Natural killer cell (primary cell): ENCODE results near the gene IGSF8. TPM values are rescaled to one million over a fixed set of nuclear protein-coding genes. Genes with fewer than 3 reads are reported as not detected.

Experiments used
- ATAC-seq, 3 donors: fragments of 150-1000 bp in 2 of 3; fragments of 200-7000 bp in 1 of 3; cut with Tn5 transposase; 1 replicate in 1 of 3; 2 replicates in 2 of 3; pipeline ENCODE4 v1.10.0; 2021; ENCODE audit warnings: mild to moderate bottlenecking in 2 of 3, moderate library complexity in 2 of 3
- DNase-seq, 2 donors: peaks; one replicate each; pipeline versions ENCODE4 v3.0.0 to v3.0.0-alpha.2; 2013 to 2021; ENCODE audit warnings: mixed read lengths in 1 of 2
- H3K27ac ChIP-seq: one replicate; pipeline ENCODE4 v1.5.1; 2013; ENCODE audit warnings: mild to moderate bottlenecking, low read length
- H3K27me3 ChIP-seq: one replicate; pipeline ENCODE4 v1.6.1; 2013; ENCODE audit warnings: low read length; ENCODE audit not compliant: control insufficient read depth, insufficient read depth
- H3K36me3 ChIP-seq: one replicate; pipeline ENCODE4 v1.6.1; 2013; ENCODE audit warnings: low read length; ENCODE audit not compliant: control insufficient read depth, insufficient read depth
- H3K4me1 ChIP-seq: one replicate; pipeline ENCODE4 v1.6.1; 2013; ENCODE audit warnings: low read length; ENCODE audit not compliant: control insufficient read depth, insufficient read depth
- H3K4me3 ChIP-seq: one replicate; pipeline ENCODE4 v1.5.1; 2013; ENCODE audit warnings: low read length
- H3K9me3 ChIP-seq: one replicate; pipeline ENCODE4 v1.6.1; 2013; ENCODE audit warnings: low read length; ENCODE audit not compliant: control insufficient read depth, insufficient read depth
- H3K27ac Mint-ChIP-seq, 2 donors: one replicate each; pipeline ENCODE4 v1.8.0; 2022; ENCODE audit warnings: mild to moderate bottlenecking in 2 of 2, mixed read lengths in 2 of 2, moderate library complexity in 1 of 2
- H3K27me3 Mint-ChIP-seq, 2 donors: one replicate each; pipeline ENCODE4 v1.8.0; 2022; ENCODE audit warnings: low read depth in 2 of 2, mixed read lengths in 2 of 2
- H3K36me3 Mint-ChIP-seq: one replicate; pipeline ENCODE4 v1.8.0; 2022; ENCODE audit warnings: mixed read lengths
- H3K4me1 Mint-ChIP-seq, 2 donors: one replicate each; pipeline ENCODE4 v1.8.0; 2022; ENCODE audit warnings: mixed read lengths in 2 of 2
- H3K4me3 Mint-ChIP-seq: one replicate; pipeline ENCODE4 v1.8.0; 2022; ENCODE audit warnings: mild to moderate bottlenecking, moderate library complexity, mixed read lengths
- H3K9me3 Mint-ChIP-seq, 2 donors: one replicate each; pipeline ENCODE4 v1.8.0; 2022; ENCODE audit warnings: mixed read lengths in 2 of 2
- WGBS: methylation state at CpG from one replicate; pipeline ENCODE4 v1.1.7; 2013; ENCODE audit warnings: missing lambda C conversion rate; ENCODE audit not compliant: insufficient coverage; 5-methylcytosine and 5-hydroxymethylcytosine counted together
- intact Hi-C: fragments of 100-400 bp; cut with micrococcal nuclease; formaldehyde crosslinking; loops from one replicate; pipeline ENCODE4 v1.14.2; 2022
- total RNA-seq, 4 donors: library from RNA; stranded (reverse); fragments of 120-200 nt in 1 of 4; gene quantifications; one replicate each; pipeline versions ENCODE4 v1.2.3 to v1.2.4, GENCODE V29; 2013 to 2022
- TF ChIP-seq, protein P1 (sequence below): fragments of 200-600 bp; IDR thresholded peaks from one replicate; pipeline ENCODE4 v1.8.0; 2022; ENCODE audit warnings: antibody characterized with exemption

The IGSF8 gene
- total RNA-seq, 3 donors from 2014 or later (not counting 1 experiment from before 2014, with no cell fraction given), result 26.3 to 35.3 (median 32.1) TPM

DNA sequence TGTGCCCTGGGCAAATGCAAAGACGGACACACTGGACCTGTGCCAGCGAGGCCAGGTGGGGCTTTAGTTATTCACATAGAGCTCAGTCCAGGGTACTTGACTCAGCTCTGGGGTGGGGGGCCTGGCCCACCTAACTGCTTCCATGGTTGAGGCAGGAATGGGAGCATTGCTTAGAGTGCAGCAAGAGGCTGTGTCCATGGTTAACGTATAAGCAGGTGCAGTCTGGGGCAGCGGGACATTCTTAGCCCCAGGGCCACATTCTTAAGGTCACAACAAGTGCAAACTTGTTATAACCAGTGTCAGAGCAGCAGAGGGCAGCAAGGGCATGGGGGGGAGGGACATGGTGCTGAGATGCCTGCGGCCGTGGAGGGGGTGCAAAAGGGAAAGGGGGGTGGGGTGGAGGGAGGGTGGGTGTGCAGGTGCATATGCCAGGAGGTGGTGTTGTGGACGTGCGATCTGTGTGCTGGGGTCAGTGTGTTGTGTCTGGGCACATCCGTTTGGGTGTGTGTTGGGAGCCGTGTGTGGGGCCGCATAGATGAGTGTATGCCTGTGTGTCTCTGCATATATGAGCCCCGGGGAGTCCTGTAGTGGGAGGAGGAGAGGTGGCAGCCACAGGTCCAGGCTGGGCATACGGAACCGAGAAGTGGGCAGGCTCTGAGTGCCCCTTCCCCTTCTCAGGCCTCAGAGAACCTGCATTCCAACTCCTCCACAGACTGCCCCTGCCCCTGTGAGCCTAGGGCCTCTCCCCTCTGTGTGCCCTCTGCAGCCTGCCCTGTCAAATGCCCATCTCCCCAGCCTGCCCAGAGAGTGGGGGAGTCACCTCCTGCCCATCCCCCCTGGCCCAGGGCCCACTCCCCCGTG, 36.8 kb downstream of the IGSF8 start:
- H3K4me3 ChIP-seq, result no peak overlapping the region
- TF ChIP-seq, protein P1, sequence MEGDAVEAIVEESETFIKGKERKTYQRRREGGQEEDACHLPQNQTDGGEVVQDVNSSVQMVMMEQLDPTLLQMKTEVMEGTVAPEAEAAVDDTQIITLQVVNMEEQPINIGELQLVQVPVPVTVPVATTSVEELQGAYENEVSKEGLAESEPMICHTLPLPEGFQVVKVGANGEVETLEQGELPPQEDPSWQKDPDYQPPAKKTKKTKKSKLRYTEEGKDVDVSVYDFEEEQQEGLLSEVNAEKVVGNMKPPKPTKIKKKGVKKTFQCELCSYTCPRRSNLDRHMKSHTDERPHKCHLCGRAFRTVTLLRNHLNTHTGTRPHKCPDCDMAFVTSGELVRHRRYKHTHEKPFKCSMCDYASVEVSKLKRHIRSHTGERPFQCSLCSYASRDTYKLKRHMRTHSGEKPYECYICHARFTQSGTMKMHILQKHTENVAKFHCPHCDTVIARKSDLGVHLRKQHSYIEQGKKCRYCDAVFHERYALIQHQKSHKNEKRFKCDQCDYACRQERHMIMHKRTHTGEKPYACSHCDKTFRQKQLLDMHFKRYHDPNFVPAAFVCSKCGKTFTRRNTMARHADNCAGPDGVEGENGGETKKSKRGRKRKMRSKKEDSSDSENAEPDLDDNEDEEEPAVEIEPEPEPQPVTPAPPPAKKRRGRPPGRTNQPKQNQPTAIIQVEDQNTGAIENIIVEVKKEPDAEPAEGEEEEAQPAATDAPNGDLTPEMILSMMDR, result no peak
- H3K27ac ChIP-seq, result no peak overlapping the region
- H3K9me3 ChIP-seq, result no peaks in the 10 kb centered on the region
- no peaks in the 10 kb centered on the region for H3K27me3 ChIP-seq
- no peak for ATAC-seq
- no peaks in the 10 kb centered on the region for H3K36me3 Mint-ChIP-seq
- intact Hi-C loops, result no loop called here
- no peak overlapping the region for H3K27ac Mint-ChIP-seq
- no peaks in the 10 kb centered on the region for H3K4me1 ChIP-seq
- H3K4me3 Mint-ChIP-seq, result no peak overlapping the region
- no peaks in the 10 kb centered on the region for H3K4me1 Mint-ChIP-seq
- no peaks in the 10 kb centered on the region for H3K9me3 Mint-ChIP-seq
- DNase-seq, result no peak
- 81% methylated on average over 15 of the region's 15 CpGs for WGBS
- H3K27me3 Mint-ChIP-seq, result peaks cover 19 to 22% of the 10 kb centered on the region in 2 donors
- H3K36me3 ChIP-seq, result no peaks in the 10 kb centered on the region

DNA sequence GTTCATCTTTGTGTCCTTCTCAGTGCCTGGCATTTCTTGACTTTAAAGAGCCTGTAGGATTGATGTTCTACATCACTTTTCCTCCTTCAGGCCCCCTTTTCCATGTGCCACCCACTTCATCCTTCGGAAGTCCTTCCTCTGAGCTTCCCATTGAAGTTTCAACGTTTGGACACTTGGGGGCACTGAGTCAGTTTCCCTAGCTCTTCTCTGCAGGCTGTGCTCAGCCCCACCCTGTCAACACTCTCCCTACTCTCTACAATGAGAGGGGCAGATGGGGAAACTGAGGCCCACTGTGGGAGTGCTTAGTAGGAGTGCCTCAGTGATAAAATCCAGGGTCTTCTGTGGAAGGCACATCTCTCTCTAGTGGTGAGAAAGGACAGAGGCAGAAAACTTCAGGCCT, 40.3 kb downstream of the IGSF8 start:
- 57% methylated on average over 2 of the region's 2 CpGs for WGBS

DNA sequence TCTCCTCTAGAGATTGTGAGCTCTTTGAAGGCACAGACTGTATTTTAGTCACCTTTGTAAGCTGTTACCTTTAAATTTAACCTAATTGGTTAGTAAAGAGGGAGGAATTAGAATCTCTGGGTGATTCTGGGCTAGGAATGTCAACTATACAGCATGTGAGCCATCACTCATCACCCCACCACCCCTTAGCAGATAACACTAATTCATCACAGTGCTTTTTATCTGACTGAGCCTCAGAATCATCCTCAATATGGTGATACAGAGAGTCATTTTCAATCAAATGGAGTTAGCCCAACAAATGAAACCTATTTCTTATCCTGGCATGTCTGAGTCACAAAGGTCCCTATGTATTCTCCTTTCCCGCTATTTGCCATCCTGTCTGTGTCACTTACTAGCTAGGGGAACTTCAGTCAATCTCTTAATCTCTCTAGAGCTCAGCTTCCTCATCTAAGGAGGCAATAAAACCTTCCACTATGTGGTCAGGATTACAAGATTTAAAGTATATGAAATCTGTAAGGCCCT, 41.7 kb downstream of the IGSF8 start:
- WGBS, result 62% methylated on average over 1 of the region's 1 CpG
- no peak overlapping the region for H3K27ac Mint-ChIP-seq

More for the DNA sequence above, 40.3 kb downstream of the IGSF8 start:
- no peak for ATAC-seq
- H3K27me3 Mint-ChIP-seq, result peaks cover 31 to 52% of the 10 kb centered on the region in 2 donors
- Histone ChIP-seq H3K4me3 (no peak overlapping the region), H3K4me1 (no peaks in the 10 kb centered on the region), H3K27ac (no peak overlapping the region), H3K9me3 (no peaks in the 10 kb centered on the region), H3K27me3 (no peaks in the 10 kb centered on the region), H3K36me3 (no peaks in the 10 kb centered on the region)
- no peaks in the 10 kb centered on the region for H3K9me3 Mint-ChIP-seq
- no peaks in the 10 kb centered on the region for H3K4me1 Mint-ChIP-seq
- TF ChIP-seq, protein P1, result no peak
- no peak overlapping the region for H3K27ac Mint-ChIP-seq
- H3K36me3 Mint-ChIP-seq, result no peaks in the 10 kb centered on the region
- no peak overlapping the region for H3K4me3 Mint-ChIP-seq
- intact Hi-C loops, result no loop called here
- DNase-seq, result no peak

More for the DNA sequence above, 41.7 kb downstream of the IGSF8 start:
- intact Hi-C loops, result no loop called here
- H3K36me3 ChIP-seq, result no peaks in the 10 kb centered on the region
- Mint-ChIP-seq H3K9me3 (no peaks in the 10 kb centered on the region), H3K4me3 (no peak overlapping the region), H3K36me3 (no peaks in the 10 kb centered on the region), H3K27me3 (peaks cover 33 to 61% of the 10 kb centered on the region in 2 donors), H3K4me1 (no peaks in the 10 kb centered on the region)
- ATAC-seq (no peak), DNase-seq (no peak)
- H3K27ac ChIP-seq, result no peak overlapping the region
- H3K4me3 ChIP-seq, result no peak overlapping the region
- no peaks in the 10 kb centered on the region for H3K4me1 ChIP-seq
- TF ChIP-seq, protein P1, result no peak
- H3K9me3 ChIP-seq, result no peaks in the 10 kb centered on the region
- no peaks in the 10 kb centered on the region for H3K27me3 ChIP-seq
